HG03342 (cell line): ENCODE results near the gene EEF1E1.

Source experiments
- ATAC-seq: cut with Tn5 transposase; IDR thresholded peaks from one replicate; pipeline ENCODE4 v1.9.1; 2021; ENCODE audit warnings: mild to moderate bottlenecking, moderate library complexity; ENCODE audit not compliant: unreplicated experiment

The EEF1E1 gene

GRCh38 chr6:8088886-8089285 lies 13.5 kb downstream of the EEF1E1 start:
- no peak for ATAC-seq

- ATAC-seq = no peak
Measured at GRCh38 chr6:8087870-8088754, 14.2 kb downstream of the EEF1E1 start.

- ATAC-seq = no peak
Measured at GRCh38 chr6:8086755-8087306, 15.5 kb downstream of the EEF1E1 start.

- ATAC-seq = no peak
Measured at GRCh38 chr6:8085053-8085511, 17.3 kb downstream of the EEF1E1 start.

GRCh38 chr6:8084586-8084985 lies 17.8 kb downstream of the EEF1E1 start:
- ATAC-seq = no peak

GRCh38 chr6:8082954-8083858 lies 19.1 kb downstream of the EEF1E1 start:
- no peak for ATAC-seq

GRCh38 chr6:8082572-8082953 lies 19.8 kb downstream of the EEF1E1 start:
- no peak for ATAC-seq

- no peak for ATAC-seq
Measured at GRCh38 chr6:8080362-8081151, 21.8 kb downstream of the EEF1E1 start.

GRCh38 chr6:8079126-8079525 lies 23.2 kb downstream of the EEF1E1 start:
- no peak for ATAC-seq

- ATAC-seq = no peak
Measured at GRCh38 chr6:8077991-8078390, 24.4 kb downstream of the EEF1E1 start.

- no peak for ATAC-seq
Measured at GRCh38 chr6:8075704-8076103, 26.6 kb downstream of the EEF1E1 start.

GRCh38 chr6:8075185-8075584 lies 27.2 kb downstream of the EEF1E1 start:
- ATAC-seq = no peak

GRCh38 chr6:8074213-8074612 lies 28.1 kb downstream of the EEF1E1 start:
- ATAC-seq = no peak

- no peak for ATAC-seq
Measured at GRCh38 chr6:8073758-8074157, 28.6 kb downstream of the EEF1E1 start.

- ATAC-seq = no peak
Measured at GRCh38 chr6:8070718-8071117, 31.6 kb downstream of the EEF1E1 start.

- no peak for ATAC-seq
Measured at GRCh38 chr6:8069631-8070284, 32.6 kb downstream of the EEF1E1 start.

- no peak for ATAC-seq
Measured at GRCh38 chr6:8069151-8069550, 33.2 kb downstream of the EEF1E1 start.

GRCh38 chr6:8066108-8066507 lies 36.2 kb downstream of the EEF1E1 start:
- no peak for ATAC-seq

- peak; percentile 34 for ATAC-seq
Measured at GRCh38 chr6:8065519-8065911, 36.8 kb downstream of the EEF1E1 start.
